ENCODE results near the gene SDC3. TPM values are rescaled to one million over a fixed set of nuclear protein-coding genes. Genes with fewer than 3 reads are reported as not detected.

The SDC3 gene
- total and polyA plus RNA-seq, 5 donors from 2014 or later, result 0.12 TPM; not detected in 4

DNA sequence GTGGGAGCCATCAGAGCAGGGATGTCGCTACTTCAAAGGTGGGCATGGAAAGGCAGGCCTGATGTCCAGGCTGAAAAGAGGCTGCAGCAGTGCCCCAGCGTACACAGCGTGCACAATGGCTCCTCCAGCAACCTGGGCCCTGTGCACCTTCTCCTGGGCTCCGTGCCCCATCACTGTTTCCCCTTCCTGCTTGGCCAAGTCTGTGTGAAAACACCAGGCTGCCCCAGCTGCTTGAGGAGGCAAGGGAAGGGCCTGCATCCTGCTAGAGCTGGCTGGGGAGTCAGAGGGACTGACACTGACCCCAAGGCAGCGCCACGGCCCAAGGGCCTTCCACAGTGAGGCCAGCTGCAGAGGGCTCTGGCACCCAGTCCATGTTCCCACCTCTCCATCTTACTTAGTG is 33.4 kb downstream of the SDC3 start:
- H3K4me3 Mint-ChIP-seq, result no peak overlapping the region
- Histone ChIP-seq H3K4me3 (ENCODE audit: low read depth, low read length) (no peak overlapping the region), H3K27me3 (ENCODE audit: control insufficient read depth, insufficient read depth, low read length) (no peaks in the 10 kb centered on the region), H3K36me3 (ENCODE audit: control insufficient read depth, insufficient read depth, low read length) (no peaks in the 10 kb centered on the region), H3K9me3 (ENCODE audit: control insufficient read depth in 2 of 2, low read length in 2 of 2) (no peaks in the 10 kb centered on the region), H3K27ac (ENCODE audit: insufficient read depth, low read length, poor library complexity, severe bottlenecking) (no peak overlapping the region), H3K4me1 (ENCODE audit: control insufficient read depth, insufficient read depth, low read length, poor library complexity, severe bottlenecking) (no peaks in the 10 kb centered on the region)
- no peak overlapping the region for H3K27ac Mint-ChIP-seq
- peaks cover 23% of the 10 kb centered on the region for H3K27me3 Mint-ChIP-seq
- no peaks in the 10 kb centered on the region for H3K4me1 Mint-ChIP-seq
- no peaks in the 10 kb centered on the region for H3K36me3 Mint-ChIP-seq
- DNase-seq (no peak), ATAC-seq (ENCODE audit: low read depth in 2 of 2) (no peak)
- no peaks in the 10 kb centered on the region for H3K9me3 Mint-ChIP-seq

DNA sequence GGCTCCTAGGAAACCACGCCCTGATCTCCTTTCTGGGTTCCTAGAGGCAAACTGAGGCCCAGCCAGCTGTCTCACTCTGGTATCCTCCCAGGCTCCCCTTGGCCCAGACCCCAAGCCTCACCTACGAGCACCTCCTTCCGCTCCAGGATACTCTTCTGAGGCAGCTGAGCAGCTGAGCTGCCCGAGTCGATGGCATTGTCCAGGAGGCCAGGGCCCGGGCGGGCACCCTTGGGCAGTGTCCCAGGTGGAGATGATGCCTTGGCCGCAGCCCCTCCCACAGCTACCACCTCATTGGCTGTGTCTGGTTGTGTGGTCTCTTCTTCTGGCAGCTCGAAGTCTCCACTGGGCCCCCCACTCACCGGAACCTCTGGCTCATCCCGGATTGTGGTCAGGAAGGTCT is 34.4 kb downstream of the SDC3 start:
- no peak overlapping the region for H3K4me3 ChIP-seq (ENCODE audit: low read depth, low read length)
- DNase-seq (no peak), ATAC-seq (ENCODE audit: low read depth in 2 of 2) (no peak)
- no peaks in the 10 kb centered on the region for H3K27me3 ChIP-seq (ENCODE audit: control insufficient read depth, insufficient read depth, low read length)
- H3K4me3 Mint-ChIP-seq, result no peak overlapping the region
- no peaks in the 10 kb centered on the region for H3K36me3 Mint-ChIP-seq
- H3K27ac ChIP-seq (ENCODE audit: insufficient read depth, low read length, poor library complexity, severe bottlenecking), result no peak overlapping the region
- peaks cover 17% of the 10 kb centered on the region for H3K27me3 Mint-ChIP-seq
- H3K9me3 ChIP-seq (ENCODE audit: control insufficient read depth in 2 of 2, low read length in 2 of 2), result no peaks in the 10 kb centered on the region
- no peaks in the 10 kb centered on the region for H3K4me1 ChIP-seq (ENCODE audit: control insufficient read depth, insufficient read depth, low read length, poor library complexity, severe bottlenecking)
- no peak overlapping the region for H3K27ac Mint-ChIP-seq
- H3K9me3 Mint-ChIP-seq, result no peaks in the 10 kb centered on the region
- no peaks in the 10 kb centered on the region for H3K36me3 ChIP-seq (ENCODE audit: control insufficient read depth, insufficient read depth, low read length)
- H3K4me1 Mint-ChIP-seq, result peaks cover 0 to under 1% (median 0%) of the 10 kb centered on the region in 4 donors

DNA sequence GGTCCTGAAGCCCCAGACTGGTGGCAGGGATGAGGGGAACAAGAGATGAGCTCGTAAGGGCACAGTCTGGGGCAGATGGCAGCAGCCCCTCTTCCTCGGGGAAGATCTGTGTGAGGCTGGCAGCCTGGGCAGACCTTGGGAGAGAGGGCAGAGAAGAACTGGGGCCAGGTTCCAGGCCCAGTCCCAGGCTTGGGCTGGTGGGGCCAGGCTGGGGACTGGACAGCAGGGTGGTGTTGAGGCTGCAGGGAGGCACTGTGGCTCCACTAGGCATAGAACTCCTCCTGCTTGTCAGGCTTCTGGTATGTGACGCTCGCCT is 35.7 kb downstream of the SDC3 start:
- Mint-ChIP-seq H3K27me3 (peaks cover 14% of the 10 kb centered on the region), H3K4me3 (no peak overlapping the region), H3K27ac (no peak overlapping the region), H3K36me3 (no peaks in the 10 kb centered on the region), H3K9me3 (no peaks in the 10 kb centered on the region), H3K4me1 (peaks cover 0 to 2% (median 0%) of the 10 kb centered on the region in 4 donors)
- no peak overlapping the region for H3K27ac ChIP-seq (ENCODE audit: insufficient read depth, low read length, poor library complexity, severe bottlenecking)
- no peaks in the 10 kb centered on the region for H3K4me1 ChIP-seq (ENCODE audit: control insufficient read depth, insufficient read depth, low read length, poor library complexity, severe bottlenecking)
- no peaks in the 10 kb centered on the region for H3K27me3 ChIP-seq (ENCODE audit: control insufficient read depth, insufficient read depth, low read length)
- no peaks in the 10 kb centered on the region for H3K36me3 ChIP-seq (ENCODE audit: control insufficient read depth, insufficient read depth, low read length)
- DNase-seq (no peak), ATAC-seq (ENCODE audit: low read depth in 2 of 2) (no peak)
- no peak overlapping the region for H3K4me3 ChIP-seq (ENCODE audit: low read depth, low read length)
- H3K9me3 ChIP-seq (ENCODE audit: control insufficient read depth in 2 of 2, low read length in 2 of 2), result no peaks in the 10 kb centered on the region

DNA sequence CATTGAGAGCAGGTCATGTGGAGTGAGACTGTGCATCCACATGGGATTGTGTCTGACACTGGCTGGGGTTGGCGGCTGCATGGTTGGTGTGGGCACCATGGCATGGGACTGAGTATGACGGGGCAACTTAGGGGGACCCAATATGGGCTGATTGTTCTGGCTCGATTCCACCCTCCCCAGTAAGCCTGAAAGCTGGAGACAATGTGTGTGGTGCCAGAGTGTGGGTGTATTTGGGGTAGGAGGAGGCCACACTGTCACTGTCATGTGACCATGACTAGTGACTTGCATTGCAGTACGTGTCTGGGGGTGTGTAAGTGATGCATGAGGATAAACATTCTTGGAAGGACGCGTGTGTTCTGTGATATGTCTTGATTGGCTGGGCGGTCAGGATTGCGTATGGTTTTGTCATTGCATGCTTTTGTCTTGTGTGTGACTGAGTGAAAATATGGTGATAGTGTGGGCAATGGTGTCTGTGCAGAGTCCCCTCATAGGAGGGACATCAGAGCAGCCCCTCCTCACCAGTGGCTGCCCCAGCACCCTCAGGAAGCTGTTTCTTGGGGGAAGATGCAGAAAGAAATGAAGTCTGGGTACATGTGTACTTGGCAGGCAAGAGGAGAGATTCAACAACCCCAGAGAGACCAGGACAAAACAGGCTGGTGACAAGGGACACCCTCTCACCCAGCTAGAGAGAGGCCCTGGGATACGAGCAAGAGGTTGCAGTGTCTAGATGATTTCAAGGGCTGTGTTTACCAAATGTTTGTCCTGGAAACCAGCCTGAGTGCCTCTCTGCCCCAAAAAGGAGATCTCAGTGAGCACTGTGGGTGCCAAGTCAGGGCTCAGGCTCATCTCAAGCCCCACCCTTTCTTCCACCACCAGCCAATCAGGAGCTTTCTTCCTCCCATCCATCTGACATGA is 36.3 kb downstream of the SDC3 start:
- Mint-ChIP-seq H3K27me3 (peaks cover 11% of the 10 kb centered on the region), H3K4me1 (peaks cover 0 to 2% (median 0%) of the 10 kb centered on the region in 4 donors), H3K36me3 (no peaks in the 10 kb centered on the region), H3K4me3 (no peak overlapping the region), H3K9me3 (no peaks in the 10 kb centered on the region), H3K27ac (peak overlapping the region in 1 of 3 donors; percentile 29)
- peak in 1 of 2 donors; percentile 5 for ATAC-seq (ENCODE audit: low read depth in 2 of 2)
- no peak overlapping the region for H3K27ac ChIP-seq (ENCODE audit: insufficient read depth, low read length, poor library complexity, severe bottlenecking)
- H3K4me3 ChIP-seq (ENCODE audit: low read depth, low read length), result no peak overlapping the region
- H3K9me3 ChIP-seq (ENCODE audit: control insufficient read depth in 2 of 2, low read length in 2 of 2), result no peaks in the 10 kb centered on the region
- no peaks in the 10 kb centered on the region for H3K4me1 ChIP-seq (ENCODE audit: control insufficient read depth, insufficient read depth, low read length, poor library complexity, severe bottlenecking)
- no peaks in the 10 kb centered on the region for H3K27me3 ChIP-seq (ENCODE audit: control insufficient read depth, insufficient read depth, low read length)
- H3K36me3 ChIP-seq (ENCODE audit: control insufficient read depth, insufficient read depth, low read length), result no peaks in the 10 kb centered on the region
- DNase-seq, result no peak

DNA sequence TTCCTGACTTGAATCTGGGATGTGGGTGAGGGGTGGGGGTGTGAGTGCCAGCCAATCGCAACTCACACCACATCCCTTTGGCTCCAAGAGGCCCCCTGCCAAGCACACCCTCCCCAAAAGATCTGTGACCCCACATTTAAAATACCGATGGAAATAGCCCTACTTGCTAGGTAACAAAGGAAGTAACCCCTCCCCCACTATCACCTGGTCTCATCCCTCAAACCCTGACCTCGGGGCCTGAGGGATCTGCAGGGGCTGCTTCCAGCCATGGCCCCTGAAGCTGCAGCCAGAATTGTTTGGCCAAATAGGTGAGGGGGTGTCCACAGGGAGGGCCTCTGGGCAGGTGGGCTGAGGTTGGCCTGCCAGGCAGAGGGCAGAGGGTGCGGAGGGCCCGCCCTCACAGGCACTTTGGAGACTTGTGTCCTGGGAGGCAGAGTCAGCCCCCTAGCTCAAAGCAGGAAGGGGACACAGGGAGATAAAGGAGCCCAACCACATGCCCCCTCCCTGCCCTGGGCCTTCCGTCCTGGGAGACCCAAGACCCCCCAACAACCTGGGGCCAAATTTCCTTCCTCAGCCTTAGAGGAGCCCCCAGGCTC is 37.2 kb downstream of the SDC3 start:
- no peaks in the 10 kb centered on the region for H3K27me3 ChIP-seq (ENCODE audit: control insufficient read depth, insufficient read depth, low read length)

DNA sequence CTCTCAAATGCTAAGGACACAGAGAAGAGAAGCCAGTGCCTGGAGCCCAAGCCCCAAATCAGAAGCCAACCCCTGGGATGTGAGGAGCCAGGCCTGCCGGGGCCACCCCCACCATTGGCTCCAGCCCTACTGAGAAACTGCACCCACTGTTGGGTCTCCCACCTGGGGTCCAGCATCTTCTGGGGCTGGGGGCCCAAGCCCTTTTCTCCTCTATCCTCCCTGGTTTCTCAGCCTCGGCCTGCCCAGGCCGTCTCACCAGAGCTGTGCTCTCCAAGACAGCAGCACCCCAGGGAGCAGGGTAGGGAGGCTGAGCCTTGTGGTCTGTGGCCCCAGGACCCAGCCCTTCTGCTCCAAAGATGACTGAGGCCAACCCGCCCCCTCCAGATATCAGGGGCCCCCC is 37.9 kb downstream of the SDC3 start:
- DNase-seq, result no peak
- no peaks in the 10 kb centered on the region for H3K9me3 ChIP-seq (ENCODE audit: control insufficient read depth in 2 of 2, low read length in 2 of 2)
- H3K27ac Mint-ChIP-seq, result no peak overlapping the region
- H3K27me3 ChIP-seq (ENCODE audit: control insufficient read depth, insufficient read depth, low read length), result no peaks in the 10 kb centered on the region
- H3K36me3 Mint-ChIP-seq, result no peaks in the 10 kb centered on the region
- H3K9me3 Mint-ChIP-seq, result peaks cover 0 to 2% (median 0%) of the 10 kb centered on the region in 7 donors
- H3K4me3 ChIP-seq (ENCODE audit: low read depth, low read length), result no peak overlapping the region
- no peaks in the 10 kb centered on the region for H3K4me1 ChIP-seq (ENCODE audit: control insufficient read depth, insufficient read depth, low read length, poor library complexity, severe bottlenecking)
- H3K4me1 Mint-ChIP-seq, result peaks cover 0 to 2% (median 0%) of the 10 kb centered on the region in 4 donors
- H3K27me3 Mint-ChIP-seq, result peaks cover 20% of the 10 kb centered on the region
- H3K4me3 Mint-ChIP-seq, result no peak overlapping the region
- ATAC-seq (ENCODE audit: low read depth in 2 of 2), result no peak
- no peak overlapping the region for H3K27ac ChIP-seq (ENCODE audit: insufficient read depth, low read length, poor library complexity, severe bottlenecking)
- no peaks in the 10 kb centered on the region for H3K36me3 ChIP-seq (ENCODE audit: control insufficient read depth, insufficient read depth, low read length)

More for the DNA sequence above, 37.2 kb downstream of the SDC3 start:
- H3K36me3 Mint-ChIP-seq, result no peaks in the 10 kb centered on the region
- no peak overlapping the region for H3K4me3 Mint-ChIP-seq
- peaks cover 14% of the 10 kb centered on the region for H3K27me3 Mint-ChIP-seq
- DNase-seq, result no peak
- H3K27ac Mint-ChIP-seq, result no peak overlapping the region
- no peaks in the 10 kb centered on the region for H3K9me3 ChIP-seq (ENCODE audit: control insufficient read depth in 2 of 2, low read length in 2 of 2)
- peaks cover 0 to 2% (median 0%) of the 10 kb centered on the region in 7 donors for H3K9me3 Mint-ChIP-seq
- H3K4me1 Mint-ChIP-seq, result peaks cover 0 to 2% (median 0%) of the 10 kb centered on the region in 4 donors
- H3K4me3 ChIP-seq (ENCODE audit: low read depth, low read length), result no peak overlapping the region
- no peaks in the 10 kb centered on the region for H3K36me3 ChIP-seq (ENCODE audit: control insufficient read depth, insufficient read depth, low read length)
- no peak for ATAC-seq (ENCODE audit: low read depth in 2 of 2)
- no peak overlapping the region for H3K27ac ChIP-seq (ENCODE audit: insufficient read depth, low read length, poor library complexity, severe bottlenecking)
- H3K4me1 ChIP-seq (ENCODE audit: control insufficient read depth, insufficient read depth, low read length, poor library complexity, severe bottlenecking), result no peaks in the 10 kb centered on the region

DNA sequence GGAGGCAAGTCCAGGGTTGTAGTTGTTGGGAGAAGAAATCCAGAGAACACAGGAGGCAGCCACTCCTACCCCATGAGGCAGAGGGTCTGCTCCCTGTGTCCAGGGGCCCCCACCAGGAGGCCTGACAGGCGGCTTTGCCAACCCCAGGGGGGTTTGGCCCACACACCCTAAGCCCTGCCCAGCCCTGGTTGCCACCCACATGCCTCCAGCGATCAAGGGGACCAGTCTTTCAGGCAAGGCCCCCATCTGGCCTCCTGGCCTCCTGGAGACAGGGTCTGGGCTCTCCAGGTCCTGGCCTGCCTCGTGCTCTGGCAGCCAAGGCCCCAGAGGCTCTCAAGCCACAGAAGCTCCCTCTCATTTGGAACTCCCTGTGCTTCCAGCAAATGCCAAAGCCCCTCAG is 38.5 kb downstream of the SDC3 start:
- peaks cover 0 to 2% (median 0%) of the 10 kb centered on the region in 4 donors for H3K4me1 Mint-ChIP-seq
- no peak overlapping the region for H3K27ac Mint-ChIP-seq
- H3K27me3 Mint-ChIP-seq, result peaks cover 26% of the 10 kb centered on the region
- Histone ChIP-seq H3K27me3 (ENCODE audit: control insufficient read depth, insufficient read depth, low read length) (no peaks in the 10 kb centered on the region), H3K4me1 (ENCODE audit: control insufficient read depth, insufficient read depth, low read length, poor library complexity, severe bottlenecking) (no peaks in the 10 kb centered on the region), H3K36me3 (ENCODE audit: control insufficient read depth, insufficient read depth, low read length) (no peaks in the 10 kb centered on the region), H3K4me3 (ENCODE audit: low read depth, low read length) (no peak overlapping the region), H3K27ac (ENCODE audit: insufficient read depth, low read length, poor library complexity, severe bottlenecking) (no peak overlapping the region), H3K9me3 (ENCODE audit: control insufficient read depth in 2 of 2, low read length in 2 of 2) (no peaks in the 10 kb centered on the region)
- no peaks in the 10 kb centered on the region for H3K36me3 Mint-ChIP-seq
- H3K9me3 Mint-ChIP-seq, result peaks cover 0 to 2% (median 0%) of the 10 kb centered on the region in 7 donors
- no peak for DNase-seq
- no peak for ATAC-seq (ENCODE audit: low read depth in 2 of 2)
- H3K4me3 Mint-ChIP-seq, result no peak overlapping the region

Measured in CD4-positive, CD25-positive, alpha-beta regulatory T cell (primary cell).